ENCODE measurements around the gene TCF12.

- TF ChIP-seq POLR2A (IDR thresholded peaks at IDR 0.05) = no peak
- TF ChIP-seq CTCF (IDR thresholded peaks at IDR 0.05) = no peak
These were observed 35.3 kb downstream of the TCF12 start for GRCh38 chr15:56953790-56954189.
